ACHN (cell line): ENCODE measurements around the gene ECSCR.
"Not testable (repeated sequence)": the region's sequence is repeated elsewhere in the genome, so short reads cannot be mapped to it uniquely, and the experiment has no call there.

Source experiments
- DNase-seq: peaks from one replicate; pipeline ENCODE4 v3.0.0-alpha.2; 2015
- in situ Hi-C: cut with HindIII; loops from 2 replicates; pipeline ENCODE4 v1.10.0; 2017; ENCODE audit warnings: low sequenced_read_pairs, low pct_ligation_motif_present, low pct_unique_long_range_greater_than_20kb

The ECSCR gene

DNA sequence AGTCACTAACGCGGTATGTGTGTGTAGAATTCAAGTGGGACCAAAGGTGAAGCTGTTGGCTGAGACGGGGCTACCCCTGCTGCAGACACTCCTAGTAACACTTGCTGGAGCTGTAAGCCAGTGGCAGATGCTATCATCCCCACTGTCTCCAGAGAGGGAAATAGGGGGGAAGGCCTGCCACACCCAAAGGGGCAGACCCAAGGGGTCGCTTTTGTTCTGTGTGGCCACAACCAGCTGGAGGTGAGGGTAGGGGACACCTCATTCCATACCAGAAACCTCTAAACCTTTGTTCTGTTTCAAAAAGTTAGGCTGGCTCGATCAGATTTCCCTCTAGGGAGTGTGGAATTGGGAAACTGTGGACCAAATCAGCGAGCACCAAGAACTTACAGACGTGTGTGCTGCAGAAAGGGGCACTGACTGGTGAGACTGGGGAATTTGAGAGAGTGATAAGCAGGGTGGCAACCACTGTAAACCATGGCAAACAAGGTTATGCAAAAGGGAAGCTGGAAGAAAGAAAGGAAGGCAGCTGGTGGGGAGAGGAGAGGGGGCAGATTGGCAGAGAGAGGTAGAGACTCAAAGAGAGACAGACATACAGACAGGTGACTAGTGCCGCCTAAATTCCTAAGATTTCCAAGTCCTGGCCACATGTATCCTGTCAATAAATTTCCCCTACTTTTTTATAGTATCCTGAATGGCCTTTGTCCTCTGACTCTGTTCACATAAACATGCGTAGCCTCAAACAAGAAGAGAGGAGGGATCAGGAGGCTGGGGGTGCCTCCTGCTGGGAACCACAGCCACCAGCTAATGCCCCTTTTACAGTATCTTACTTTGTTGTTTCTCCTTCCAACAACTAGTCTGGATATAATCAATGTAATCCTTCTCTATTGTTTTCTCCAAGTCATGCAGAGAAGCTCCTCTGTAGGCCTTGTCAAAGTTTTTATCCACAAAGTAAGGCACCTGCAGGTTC is 43.0 kb downstream of the ECSCR start:
- in situ Hi-C loops, result no loop called here
- DNase-seq, result no peak

DNA sequence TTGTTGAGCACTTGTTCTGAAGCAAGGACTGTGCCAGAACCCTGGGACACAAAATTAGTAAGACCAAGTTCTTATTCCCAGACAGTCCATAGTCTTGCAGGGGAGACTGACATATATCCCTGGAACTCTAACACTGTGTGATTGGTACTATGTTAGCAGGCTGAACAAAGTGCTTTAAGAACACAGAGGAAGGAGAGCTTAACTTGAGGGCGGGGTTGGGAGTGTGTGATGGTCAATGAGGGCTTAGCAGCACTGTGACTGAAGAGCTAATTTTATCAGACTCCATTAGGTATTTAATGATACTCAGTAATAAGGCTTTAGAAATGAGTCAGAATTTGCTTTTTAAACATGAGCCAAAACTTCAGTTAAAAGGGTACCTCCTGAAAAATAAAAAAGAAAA is 43.8 kb downstream of the ECSCR start:
- DNase-seq, result no peak
- in situ Hi-C loops, result no loop called here

DNA sequence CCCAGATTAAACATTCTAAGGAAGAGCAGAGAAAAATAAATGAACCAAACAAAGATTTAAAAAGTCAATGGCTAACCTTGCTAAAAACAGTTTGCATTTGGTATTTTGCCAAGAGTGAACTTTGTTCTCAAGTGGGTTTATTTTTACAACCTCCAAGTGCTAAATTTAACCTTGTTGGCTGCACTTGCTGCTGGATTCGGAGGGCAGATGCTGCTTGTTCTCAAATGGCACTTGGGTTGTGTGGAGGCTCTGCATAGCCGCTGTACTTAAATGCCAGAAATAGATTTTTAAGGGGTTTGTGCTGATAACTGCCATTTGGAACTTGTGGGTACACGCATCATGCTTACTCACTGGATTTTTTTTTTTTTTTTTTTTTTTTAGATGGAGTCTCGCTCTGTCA is 45.3 kb downstream of the ECSCR start:
- in situ Hi-C loops, result no loop called here
- no peak for DNase-seq

DNA sequence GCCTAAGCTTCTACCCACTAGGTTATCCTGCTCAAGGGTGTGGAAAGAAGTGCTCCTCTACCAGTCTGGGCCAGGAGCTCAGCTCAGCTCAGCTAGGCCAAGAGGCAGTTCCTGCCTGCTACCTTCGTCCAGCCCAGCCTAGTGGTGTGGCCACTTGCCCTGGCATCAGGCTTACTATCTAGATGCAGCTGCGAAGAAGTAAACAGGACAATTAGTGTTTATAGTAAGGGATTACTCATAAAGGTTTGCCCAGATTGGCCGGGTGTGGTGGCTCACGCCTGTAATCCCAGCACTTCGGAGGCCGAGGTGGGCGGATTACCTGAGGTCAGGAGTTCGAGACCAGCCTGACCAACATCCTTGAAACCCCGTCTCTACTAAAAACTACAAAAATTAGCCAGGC is 45.9 kb downstream of the ECSCR start:
- DNase-seq, result no peak
- in situ Hi-C loops, result no loop called here

- in situ Hi-C loops, result no loop called here
Measured at GRCh38 chr5:139415869-139416268, 46.7 kb downstream of the ECSCR start.

GRCh38 chr5:139415221-139415861 is 47.2 kb downstream of the ECSCR start:
- in situ Hi-C loops, result no loop called here
- no peak for DNase-seq

More at GRCh38 chr5:139415869-139416268, 46.7 kb downstream of the ECSCR start:
- no peak for DNase-seq

DNA sequence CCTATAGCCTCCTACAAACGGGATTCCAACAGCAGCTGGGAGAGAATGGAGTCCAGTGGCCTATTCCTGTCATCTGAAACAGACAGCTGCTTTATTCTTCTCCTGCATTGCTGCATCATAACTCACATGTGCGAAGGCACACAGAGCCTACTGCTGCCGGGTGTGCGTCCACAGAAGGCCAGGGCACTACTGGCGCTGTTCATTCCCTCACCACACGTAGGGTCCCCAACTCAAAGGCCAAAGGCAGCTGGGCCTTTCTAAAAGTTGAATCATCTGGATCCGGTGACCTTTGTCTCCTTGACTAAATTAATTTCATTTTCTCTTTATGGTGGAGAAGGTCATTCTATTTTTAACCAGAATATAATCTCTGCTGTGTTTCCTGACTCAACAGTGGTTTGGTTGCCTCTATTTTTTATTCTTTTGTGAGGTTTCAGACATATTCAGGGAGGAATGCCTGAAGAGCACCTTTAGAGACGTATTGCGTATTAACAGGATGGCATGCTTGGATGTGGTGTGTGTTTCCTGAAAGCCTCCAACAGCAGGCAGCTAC is 47.9 kb downstream of the ECSCR start:
- in situ Hi-C loops, result no loop called here
- no peak for DNase-seq

DNA sequence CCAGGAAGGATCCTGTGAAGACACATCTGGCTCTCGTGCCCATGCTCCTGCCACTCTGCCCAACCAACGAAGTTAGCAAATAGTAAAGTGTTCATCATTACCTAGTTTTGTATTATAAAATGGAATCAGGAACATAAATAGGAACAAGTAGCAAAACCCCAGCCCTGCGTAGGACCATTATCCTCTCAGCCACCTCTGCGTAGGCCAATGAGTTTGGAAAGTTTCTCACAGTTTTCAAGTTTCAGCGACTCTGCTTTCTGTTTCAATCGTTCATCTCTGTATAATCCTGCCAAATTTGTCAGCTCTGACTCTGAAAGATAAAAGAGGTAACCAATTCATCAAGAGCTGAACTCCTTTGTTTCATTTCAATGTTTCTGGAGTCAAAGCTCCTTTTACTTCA is 48.6 kb downstream of the ECSCR start:
- DNase-seq, result no peak
- in situ Hi-C loops, result no loop called here

DNA sequence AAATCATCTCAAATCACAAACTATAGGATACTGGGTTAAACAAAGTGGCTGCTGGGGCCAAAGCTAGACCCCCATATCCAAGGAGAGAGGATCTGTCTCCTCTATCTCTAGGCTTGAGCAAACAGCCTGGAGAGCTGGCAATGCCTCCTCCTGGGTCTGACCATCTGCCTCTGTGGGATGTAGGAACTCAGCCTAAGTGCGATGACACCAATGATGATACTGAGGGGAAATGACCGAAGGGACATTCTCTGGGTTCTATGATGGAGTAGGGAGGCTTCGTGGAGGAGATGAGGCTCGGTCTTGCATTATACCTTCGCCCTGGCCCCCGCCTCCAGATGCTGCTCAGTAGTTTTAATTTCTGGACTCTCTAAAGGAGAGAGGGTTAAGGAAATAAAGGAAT is 49.4 kb downstream of the ECSCR start:
- in situ Hi-C loops, result no loop called here
- DNase-seq, result no peak

- in situ Hi-C loops, result no loop called here
- DNase-seq, result no peak
Measured at GRCh38 chr5:139410993-139411828, 51.3 kb downstream of the ECSCR start.

DNA sequence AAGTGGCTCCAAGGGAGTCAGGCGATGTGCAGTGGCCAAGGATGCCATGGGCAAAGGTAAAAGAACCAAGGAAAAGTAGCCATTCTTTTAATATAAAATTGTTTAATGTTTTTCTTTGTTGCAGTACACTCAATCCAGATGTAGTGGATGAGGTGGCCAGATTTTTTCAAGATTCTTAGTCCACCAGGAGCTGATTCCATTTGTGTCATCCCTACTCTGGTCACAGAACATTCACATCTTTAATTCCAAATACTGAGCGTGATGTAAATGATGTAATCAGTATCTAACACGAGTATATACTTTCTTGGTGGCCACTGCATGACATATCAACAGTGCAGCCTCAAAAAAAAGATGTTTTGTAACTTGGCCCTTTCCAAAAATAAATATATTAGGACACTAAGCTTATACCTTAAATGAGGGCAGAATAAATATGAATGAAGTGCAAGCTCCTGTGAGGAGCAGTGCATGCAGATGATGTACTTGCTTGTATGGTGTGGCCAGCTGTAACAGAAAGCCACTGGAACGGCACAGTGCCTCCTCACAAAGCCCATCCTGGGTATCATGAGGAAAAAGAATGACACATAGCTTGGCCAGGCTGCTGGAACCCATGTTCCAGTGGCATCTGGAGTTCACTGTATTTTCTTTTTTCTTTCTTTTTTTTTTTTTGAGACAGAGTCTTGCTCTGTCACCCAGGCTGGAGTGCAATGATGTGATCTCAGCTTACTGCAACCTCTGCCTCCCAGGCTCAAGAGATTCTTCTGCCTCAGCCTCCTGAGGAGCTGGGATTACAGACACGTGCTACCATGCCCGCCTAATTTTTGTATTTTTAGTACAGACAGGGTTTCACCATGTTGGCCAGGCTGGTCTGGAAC is 52.2 kb downstream of the ECSCR start:
- in situ Hi-C loops, result no loop called here

GRCh38 chr5:139409116-139409515 is 53.4 kb downstream of the ECSCR start:
- DNase-seq, in situ Hi-C loops: not testable (repeated sequence)

More for the DNA sequence above, 52.2 kb downstream of the ECSCR start:
- no peak for DNase-seq

DNA sequence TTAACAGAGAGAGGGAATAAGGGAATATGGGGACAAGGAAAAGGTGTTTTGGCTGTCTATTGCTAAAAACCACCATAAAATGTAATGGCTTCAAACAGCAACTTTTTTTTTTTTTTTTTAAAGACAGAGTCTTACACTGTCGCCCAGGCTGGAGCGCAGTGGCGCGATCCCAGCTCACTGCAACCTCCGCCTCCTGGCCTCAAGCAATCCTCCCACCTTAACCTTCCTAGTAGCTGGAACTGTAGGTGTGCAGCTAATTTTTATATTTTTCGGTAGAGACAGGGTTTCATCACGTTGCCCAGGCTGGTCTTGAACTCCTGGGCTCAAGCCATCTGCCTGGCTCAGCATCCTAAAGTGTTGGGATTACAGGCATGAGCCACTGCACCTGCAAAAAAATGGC is 54.4 kb downstream of the ECSCR start:
- in situ Hi-C loops, result no loop called here
- no peak for DNase-seq

DNA sequence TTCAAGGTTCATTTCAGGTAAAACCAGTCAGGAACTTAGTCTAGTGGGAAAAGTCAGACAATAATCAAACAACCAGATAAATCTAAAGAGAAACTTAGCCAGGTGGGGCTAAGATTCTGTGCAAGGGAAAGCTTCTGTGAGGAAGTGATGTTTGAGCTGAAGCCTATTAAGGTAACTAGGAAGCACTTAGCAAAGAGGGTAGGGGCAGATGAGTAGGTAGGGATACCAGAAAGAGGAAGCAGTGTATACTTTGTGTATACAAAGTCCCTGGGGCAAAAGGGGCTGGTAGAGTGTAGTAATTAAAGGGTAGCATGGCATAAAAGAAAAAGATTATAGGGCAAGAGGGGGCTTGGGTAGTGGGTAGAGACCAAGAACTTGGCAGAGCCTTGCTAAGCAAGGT is 55.0 kb downstream of the ECSCR start:
- DNase-seq, result no peak
- in situ Hi-C loops, result no loop called here

GRCh38 chr5:139406963-139407362 is 55.6 kb downstream of the ECSCR start:
- DNase-seq, result no peak
- in situ Hi-C loops, result no loop called here

DNA sequence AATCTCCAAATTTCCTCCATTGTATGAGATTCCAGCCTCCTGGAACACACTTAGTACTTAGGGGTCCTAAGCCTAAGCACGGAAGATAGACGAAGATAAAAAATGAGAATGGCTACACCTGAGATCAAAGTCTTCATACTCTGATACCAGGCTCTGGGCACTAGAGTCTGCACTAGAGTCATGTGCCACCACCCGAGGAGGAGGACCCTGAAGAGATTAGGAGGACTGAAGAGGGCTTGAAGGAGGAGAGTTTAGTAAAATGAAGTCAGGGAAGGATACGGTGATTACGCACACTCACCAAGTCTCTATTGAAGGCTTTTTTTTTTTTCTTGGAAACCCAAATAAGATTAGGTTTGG is 58.1 kb downstream of the ECSCR start:
- DNase-seq, result no peak
- in situ Hi-C loops, result no loop called here

GRCh38 chr5:139403787-139404483 is 58.6 kb downstream of the ECSCR start, which contains the start of gene SPATA24:
TSS of gene SPATA24 (minus strand) at chr5:139404089. CDS start at chr5:139404060, 29 bp downstream.
- in situ Hi-C loops, result no loop called here
- peak; percentile 93 for DNase-seq
